A549 (cell line): ENCODE results near the gene C3orf52.

Experiments used
- CTCF ChIP-seq: fragments of >200 bp; sonication (Bioruptor Twin); formaldehyde crosslinking; IDR thresholded peaks from 3 replicates; pipeline ENCODE4 v1.5.1; 2016
- E2F6 ChIP-seq: IDR thresholded peaks from 2 replicates; pipeline ENCODE4 v1.6.1; 2012; ENCODE audit warnings: low read depth, borderline replicate concordance
- EP300 ChIP-seq, 2 experiments: fragments of >200 bp; sonication (Bioruptor Twin); formaldehyde crosslinking; IDR thresholded peaks; 2 replicates in 1 of 2; 3 replicates in 1 of 2; pipeline ENCODE4 v1.6.1; 2016 to 2017
- HOXA7 ChIP-seq: fragments of 250-450 bp; sonication (Bioruptor Pico); IDR thresholded peaks from 2 replicates; pipeline ENCODE4 v1.5.0; 2020; ENCODE audit warnings: mild to moderate bottlenecking, moderate library complexity
- RCOR1 ChIP-seq: fragments of 150-350 bp; IDR thresholded peaks from 2 replicates; pipeline ENCODE4 v1.6.1; 2014; ENCODE audit warnings: antibody characterized with exemption, low read length, low read depth
- ZC3H11A ChIP-seq: fragments of 450-650 bp; IDR thresholded peaks from 2 replicates; pipeline ENCODE4 v1.6.1; 2014; ENCODE audit warnings: antibody characterized with exemption, mild to moderate bottlenecking

DNA sequence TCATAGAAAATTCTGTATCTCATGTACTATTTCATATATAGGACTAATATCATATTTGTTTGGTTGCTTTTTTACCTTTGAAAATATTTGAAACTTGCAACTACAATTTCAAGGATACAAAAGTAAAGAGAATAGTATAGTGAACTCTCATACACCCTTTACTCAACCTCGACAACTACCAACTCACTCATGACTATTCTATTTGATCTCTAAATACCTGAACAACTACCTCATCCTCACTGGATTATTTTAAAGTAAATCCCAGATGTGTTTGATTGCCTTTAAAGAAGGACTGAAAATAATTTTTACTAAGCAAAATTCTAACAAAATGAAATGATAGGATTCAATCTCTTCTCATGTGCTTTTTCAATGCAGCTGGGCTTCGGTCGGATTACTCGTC, 39.6 kb upstream of the C3orf52 start:
- TF ChIP-seq CTCF (no peak), E2F6 (no peak), EP300 (IDR thresholded peaks at IDR 0.05) (no peak), ZC3H11A (no peak), RCOR1 (no peak), HOXA7 (CRISPR knock-in tag) (no peak)
